Activated CD8-positive, alpha-beta memory T cell treated with anti-CD3 and anti-CD28 coated beads for 24 hours (primary cell): ENCODE results near the gene PLTP.
"Not testable (repeated sequence)": the region's sequence is repeated elsewhere in the genome, so short reads cannot be mapped to it uniquely, and the experiment has no call there.

ENCODE experiments used
- DNase-seq: peaks from one replicate; pipeline ENCODE4 v3.0.0-alpha.2; 2020

Gene PLTP

DNA sequence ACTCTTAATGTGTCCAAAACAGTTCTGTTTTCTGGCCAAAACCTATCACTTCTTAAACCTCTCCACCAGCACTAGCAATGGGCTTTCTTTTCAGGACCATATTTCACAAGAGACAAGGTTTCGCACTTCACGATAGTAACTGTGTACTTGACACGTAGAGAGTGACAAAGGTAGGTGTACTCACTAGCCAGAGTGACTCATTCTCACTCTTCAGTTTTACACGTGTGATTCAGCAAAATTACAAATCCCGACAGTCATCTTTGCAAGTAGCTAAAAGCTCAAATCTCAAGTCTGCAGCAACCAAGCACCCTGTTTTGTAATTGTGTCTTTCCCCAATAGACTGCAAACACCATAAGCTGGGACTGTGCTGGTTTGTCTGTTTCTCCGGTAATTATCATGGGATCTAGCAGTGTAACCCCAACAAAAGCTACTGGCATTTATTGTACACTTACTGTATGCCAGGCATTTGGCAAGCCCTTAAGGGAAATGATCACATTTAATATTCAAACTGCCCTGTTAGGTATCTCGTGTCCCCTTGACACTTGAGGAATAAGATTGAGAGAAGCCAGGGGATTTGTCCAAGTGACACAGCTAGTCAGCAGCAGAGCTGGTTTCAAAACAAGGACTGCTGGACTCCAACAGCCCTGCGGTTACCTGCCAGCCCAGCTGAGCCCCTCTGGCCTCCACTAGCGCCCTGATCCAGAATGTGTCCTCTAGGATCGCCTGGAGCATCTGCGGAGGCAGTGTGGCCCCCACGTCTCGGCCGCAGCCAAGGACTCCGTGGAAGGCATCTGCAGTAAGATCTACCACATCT, 32.4 kb upstream of the PLTP start:
- no peak for DNase-seq

- DNase-seq = no peak
Measured at GRCh38 chr20:45943613-45944012, 31.7 kb upstream of the PLTP start.

- no peak for DNase-seq
Measured at GRCh38 chr20:45940469-45940868, 28.5 kb upstream of the PLTP start.

- DNase-seq = no peak
Measured at GRCh38 chr20:45940053-45940452, 28.1 kb upstream of the PLTP start.

- no peak for DNase-seq
Measured at GRCh38 chr20:45938727-45939438, 26.9 kb upstream of the PLTP start.

DNA sequence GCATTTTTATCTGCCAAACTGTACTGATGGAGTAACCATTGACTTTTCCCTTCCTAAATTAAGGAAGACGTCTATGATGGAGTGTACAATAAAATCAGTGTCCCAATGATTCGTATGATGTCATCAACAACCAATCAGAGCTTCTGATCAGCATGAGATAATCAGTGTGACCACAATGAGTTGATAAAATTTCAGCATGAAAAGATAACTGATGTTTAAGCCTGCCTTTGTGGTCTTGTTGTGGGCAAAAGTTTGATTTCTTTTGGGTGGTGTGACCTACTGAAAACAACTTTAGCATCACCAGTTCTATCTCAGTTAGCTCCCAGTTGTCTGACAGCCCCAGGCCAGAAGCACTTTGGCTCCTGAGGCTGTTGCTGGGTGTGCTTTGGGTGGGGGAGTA, 25.8 kb upstream of the PLTP start:
- no peak for DNase-seq

DNA sequence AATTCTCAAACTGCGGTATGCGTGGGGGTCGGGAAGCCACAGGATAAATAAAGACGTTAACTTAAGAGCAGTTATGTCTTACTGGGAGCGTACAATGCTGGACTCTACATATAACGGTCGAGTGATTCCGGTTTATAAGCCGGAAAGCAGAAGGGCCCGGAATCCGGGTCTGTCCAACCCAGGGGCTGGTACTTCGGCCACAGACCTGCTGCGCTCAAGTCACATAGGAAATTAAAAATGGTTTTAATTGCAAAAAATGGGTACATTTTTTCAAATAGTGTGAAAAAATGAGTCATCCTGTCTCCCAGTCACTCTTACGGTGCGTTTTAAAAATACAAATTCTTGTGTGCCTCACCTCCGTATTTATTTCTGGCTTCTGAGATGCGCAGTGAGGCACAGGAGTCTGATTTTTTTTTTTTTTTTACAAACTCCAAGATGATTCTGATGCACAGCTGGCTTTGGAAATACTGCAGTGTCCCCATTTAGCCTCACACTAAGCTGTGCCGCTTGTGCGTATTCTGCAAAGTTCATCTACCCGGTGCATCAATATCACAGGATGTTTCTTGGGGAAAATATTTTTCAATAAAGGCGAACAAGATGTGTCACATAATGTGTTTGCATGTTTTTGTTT, 23.6 kb upstream of the PLTP start:
- DNase-seq = no peak

GRCh38 chr20:45934586-45935415, 22.8 kb upstream of the PLTP start, which contains the start of gene PCIF1:
Gene PCIF1 (plus strand): TSS chr20:45934683. CDS start chr20:45939000, 4,317 bp downstream.
- peak; percentile 99 for DNase-seq

- DNase-seq = no peak
Measured at GRCh38 chr20:45934046-45934585, 22.2 kb upstream of the PLTP start.

- peak; percentile 85 for DNase-seq
Measured at GRCh38 chr20:45933266-45934045, 21.5 kb upstream of the PLTP start.

DNA sequence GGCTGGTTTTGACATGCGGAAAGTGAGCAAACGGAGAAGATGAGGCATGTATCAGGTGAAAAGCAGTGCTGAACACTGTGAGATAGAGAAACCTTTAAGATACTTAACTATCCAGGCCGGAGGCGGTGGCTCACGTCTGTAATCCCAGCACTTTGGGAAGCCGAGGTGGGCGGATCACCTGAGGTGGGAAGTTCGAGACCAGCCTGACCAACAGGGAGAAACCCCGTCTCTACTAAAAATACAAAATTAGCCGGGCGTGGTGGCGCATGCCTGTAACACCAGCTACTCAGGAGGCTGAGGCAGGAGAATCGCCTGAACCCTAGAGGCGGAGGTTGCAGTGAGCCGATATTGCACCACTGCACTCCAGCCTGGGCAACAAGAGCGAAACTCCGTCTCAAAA, 19.7 kb upstream of the PLTP start:
- DNase-seq = not testable (repeated sequence)

GRCh38 chr20:45927071-45927878, 15.3 kb upstream of the PLTP start:
- no peak for DNase-seq

DNA sequence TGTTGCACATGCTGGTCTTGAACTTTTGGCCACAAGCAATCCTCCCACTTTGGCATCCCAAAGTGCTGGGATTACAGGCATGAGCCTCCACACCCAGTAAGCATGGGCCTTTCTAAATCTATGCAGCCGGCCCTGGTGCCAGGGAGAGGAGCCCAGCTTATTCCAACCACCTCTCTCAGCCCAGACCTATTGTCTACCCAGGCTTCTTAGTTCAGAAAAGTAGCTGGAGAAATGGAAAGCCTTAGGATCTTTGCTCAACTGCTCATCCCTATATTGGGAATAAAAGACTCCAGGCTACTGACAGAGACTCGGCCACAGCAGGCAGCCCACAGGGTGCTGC, 14.7 kb upstream of the PLTP start:
- DNase-seq = no peak

- DNase-seq = no peak
Measured at GRCh38 chr20:45925821-45926506, 14.0 kb upstream of the PLTP start.

DNA sequence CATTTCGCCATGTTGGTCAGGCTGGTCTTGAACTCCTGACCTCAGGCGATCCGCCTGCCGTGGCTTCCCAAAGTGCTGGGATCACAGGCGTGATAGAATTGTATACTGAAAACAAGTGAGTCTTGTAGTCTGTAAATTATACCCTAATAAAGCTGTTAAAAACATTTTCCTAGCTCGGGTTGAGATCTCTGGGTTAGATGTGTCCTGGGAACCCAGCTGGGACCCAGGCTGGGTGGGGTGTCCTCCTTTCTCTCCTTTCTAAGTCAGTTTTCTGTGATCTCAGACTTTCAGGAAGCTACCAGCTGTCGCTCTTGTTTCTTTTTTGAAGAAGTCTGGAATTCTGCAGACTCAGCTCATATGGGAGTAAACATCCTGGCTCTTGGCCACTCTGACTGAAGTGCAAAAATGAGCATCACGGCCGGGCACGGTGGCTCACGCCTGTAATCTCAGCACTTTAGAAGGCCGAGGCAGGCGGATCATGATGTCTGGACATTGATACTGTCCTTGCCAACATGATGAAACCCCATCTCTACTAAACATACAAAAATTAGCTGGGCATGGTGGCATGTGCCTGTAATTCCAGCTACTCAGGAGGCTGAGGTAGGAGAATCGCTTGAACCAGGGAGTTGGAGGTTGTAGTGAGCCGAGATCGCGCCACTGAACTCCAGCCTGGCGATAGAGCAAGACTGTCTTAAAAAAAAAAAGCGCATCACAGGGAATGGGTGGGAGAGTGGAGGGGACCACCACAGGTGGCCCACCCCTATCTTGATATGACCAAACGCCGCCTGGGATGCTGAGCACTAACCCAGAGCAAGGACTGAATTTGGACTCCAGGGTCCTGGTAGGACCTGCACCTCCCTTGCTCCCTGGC, 12.7 kb upstream of the PLTP start:
- DNase-seq = no peak

DNA sequence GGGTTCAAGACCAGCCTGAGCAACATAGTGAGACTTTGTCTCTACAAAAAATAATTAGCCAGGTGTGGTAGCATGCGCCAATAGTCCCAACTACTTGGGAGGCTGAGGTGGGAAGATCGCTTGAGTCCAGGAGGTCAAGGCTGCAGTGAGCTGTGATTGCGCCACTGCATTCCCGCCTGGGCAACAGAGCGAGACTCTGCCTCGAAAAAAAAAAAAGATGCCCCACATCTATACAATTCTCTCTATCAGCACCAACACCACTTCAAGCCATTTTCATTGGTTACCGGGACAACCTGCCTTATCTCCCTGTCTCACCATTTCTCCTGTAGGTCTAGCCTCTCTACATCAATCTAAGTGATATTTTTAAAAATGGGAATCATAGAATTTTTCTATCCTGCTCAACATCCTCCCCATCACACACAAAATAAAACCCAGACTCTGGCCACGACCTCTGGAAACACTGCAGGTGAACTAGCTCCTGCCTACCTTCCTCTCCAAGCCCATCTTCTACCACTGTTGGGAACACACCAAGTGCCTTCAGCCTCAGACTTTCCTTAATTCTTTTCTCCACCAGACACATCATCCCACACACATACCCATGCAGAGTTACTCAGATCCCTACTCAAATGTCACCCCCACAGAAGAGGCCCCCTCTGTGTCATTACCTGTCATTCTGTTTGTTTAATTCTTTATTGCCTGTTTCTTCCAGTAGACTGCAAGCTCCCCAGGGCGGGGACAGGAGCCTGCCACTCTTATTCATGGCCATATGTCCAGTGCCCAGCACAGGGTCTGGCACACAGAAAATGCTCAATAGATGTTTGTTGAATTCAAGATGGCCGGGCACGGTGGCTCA, 9.6 kb upstream of the PLTP start:
- DNase-seq = no peak

- DNase-seq = no peak
Measured at GRCh38 chr20:45920462-45921336, 8.7 kb upstream of the PLTP start.
